HCT116 (cell line): Measurements from ENCODE around the gene POR.

Experiments
- EGR1 ChIP-seq: IDR thresholded peaks from 2 replicates; pipeline ENCODE4 v1.6.1; 2012; ENCODE audit warnings: low read depth
- ELF1 ChIP-seq: IDR thresholded peaks from 2 replicates; pipeline ENCODE4 v1.6.1; 2012; ENCODE audit warnings: low read depth, borderline replicate concordance
- EZH2 ChIP-seq: fragments of 200-600 bp; sonication (generic); IDR thresholded peaks from 2 replicates; pipeline ENCODE4 v1.6.1; 2017; ENCODE audit warnings: antibody characterized with exemption, mixed run types
- EZH2phosphoT487 ChIP-seq: fragments of 200-600 bp; IDR thresholded peaks from 2 replicates; pipeline ENCODE4 v1.6.1; 2018; ENCODE audit warnings: antibody characterized with exemption, borderline replicate concordance
- FOSL1 ChIP-seq: IDR thresholded peaks from 2 replicates; pipeline ENCODE4 v1.6.1; 2012; ENCODE audit warnings: low read depth
- MAX ChIP-seq: IDR thresholded peaks from 2 replicates; pipeline ENCODE4 v1.6.1; 2012
- POLR2A ChIP-seq: IDR thresholded peaks from 2 replicates; pipeline ENCODE4 v1.7.0; 2011; ENCODE audit warnings: borderline replicate concordance; ENCODE audit not compliant: insufficient read depth, insufficient read length; ENCODE audit errors: extremely low read depth
- POLR2AphosphoS5 ChIP-seq: IDR thresholded peaks from 2 replicates; pipeline ENCODE4 v1.6.1; 2011; ENCODE audit warnings: mild to moderate bottlenecking, low read depth, low read length, moderate library complexity
- SIN3A ChIP-seq: IDR thresholded peaks from 2 replicates; pipeline ENCODE4 v1.6.1; 2012; ENCODE audit warnings: low read depth
- YY1 ChIP-seq: IDR thresholded peaks from 2 replicates; pipeline ENCODE4 v1.6.1; 2011; ENCODE audit warnings: low read length, low read depth, moderate library complexity, mild to moderate bottlenecking; ENCODE audit not compliant: insufficient replicate concordance; ENCODE audit errors: extremely low read depth
- ZFX ChIP-seq: fragments of 450-650 bp; IDR thresholded peaks from 2 replicates; pipeline ENCODE4 v1.6.1; 2017
- TF ChIP-seq, protein P1 (sequence below), 3 experiments: fragments of 200-600 bp in 1 of 3; sonication (generic) in 1 of 3; IDR thresholded peaks in 2 of 3; conservative IDR thresholded peaks in 1 of 3; 2 replicates each; pipeline ENCODE4 v1.5.1; 2012 to 2017; ENCODE audit warnings: low read depth in 2 of 3, low read length in 2 of 3, antibody characterized with exemption in 1 of 3, borderline replicate concordance in 1 of 3, control low read depth in 1 of 3, mild to moderate bottlenecking in 1 of 3, mixed read lengths in 1 of 3, mixed run types in 1 of 3, moderate library complexity in 1 of 3; ENCODE audit not compliant: insufficient read depth in 1 of 3
- TF ChIP-seq, protein P2 (sequence below): IDR thresholded peaks from 2 replicates; pipeline ENCODE4 v1.6.1; 2011; ENCODE audit warnings: mild to moderate bottlenecking, low read length, moderate library complexity; ENCODE audit not compliant: insufficient replicate concordance; ENCODE audit errors: extremely low read depth

DNA sequence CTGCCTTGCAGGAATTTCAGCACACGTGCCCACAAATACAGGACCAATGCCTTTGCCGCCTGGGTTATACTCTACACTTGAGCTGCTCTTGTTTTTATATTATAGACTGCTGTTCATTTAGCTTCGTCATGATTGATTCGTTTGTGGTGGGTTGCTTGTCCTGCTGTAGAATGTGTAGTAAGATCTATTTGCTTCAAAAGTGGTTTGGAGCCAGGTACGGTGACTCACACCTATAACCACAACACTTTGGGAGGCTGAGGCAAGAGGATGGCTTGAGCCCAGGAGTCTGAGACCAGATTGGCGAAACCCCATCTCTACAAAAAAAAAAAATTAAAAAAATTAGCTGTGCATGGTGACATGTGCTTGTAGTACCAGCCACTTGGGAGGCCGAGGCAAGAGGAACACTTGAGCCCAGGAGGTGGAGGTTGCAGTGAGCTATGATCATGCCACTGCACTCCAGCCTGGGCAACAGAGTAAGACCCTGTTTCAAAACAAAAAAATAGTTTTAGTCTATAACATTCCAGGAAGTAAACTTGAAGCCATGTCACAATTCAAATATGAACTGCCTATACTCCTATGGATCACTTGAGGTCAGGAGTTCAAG lies 45.1 kb upstream of the POR start:
- no peak for TF ChIP-seq EZH2
- TF ChIP-seq POLR2AphosphoS5: no peak
- TF ChIP-seq, protein P1, sequence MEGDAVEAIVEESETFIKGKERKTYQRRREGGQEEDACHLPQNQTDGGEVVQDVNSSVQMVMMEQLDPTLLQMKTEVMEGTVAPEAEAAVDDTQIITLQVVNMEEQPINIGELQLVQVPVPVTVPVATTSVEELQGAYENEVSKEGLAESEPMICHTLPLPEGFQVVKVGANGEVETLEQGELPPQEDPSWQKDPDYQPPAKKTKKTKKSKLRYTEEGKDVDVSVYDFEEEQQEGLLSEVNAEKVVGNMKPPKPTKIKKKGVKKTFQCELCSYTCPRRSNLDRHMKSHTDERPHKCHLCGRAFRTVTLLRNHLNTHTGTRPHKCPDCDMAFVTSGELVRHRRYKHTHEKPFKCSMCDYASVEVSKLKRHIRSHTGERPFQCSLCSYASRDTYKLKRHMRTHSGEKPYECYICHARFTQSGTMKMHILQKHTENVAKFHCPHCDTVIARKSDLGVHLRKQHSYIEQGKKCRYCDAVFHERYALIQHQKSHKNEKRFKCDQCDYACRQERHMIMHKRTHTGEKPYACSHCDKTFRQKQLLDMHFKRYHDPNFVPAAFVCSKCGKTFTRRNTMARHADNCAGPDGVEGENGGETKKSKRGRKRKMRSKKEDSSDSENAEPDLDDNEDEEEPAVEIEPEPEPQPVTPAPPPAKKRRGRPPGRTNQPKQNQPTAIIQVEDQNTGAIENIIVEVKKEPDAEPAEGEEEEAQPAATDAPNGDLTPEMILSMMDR (IDR thresholded peaks at IDR 0.05 in 2 of 3, conservative IDR thresholded peaks at IDR 0.05 in 1 of 3; ENCODE audit: borderline replicate concordance in 1 of 3, insufficient read depth in 1 of 3, low read depth in 2 of 3, low read length in 2 of 3): no peak
- TF ChIP-seq EZH2phosphoT487: no peak
- TF ChIP-seq, protein P2, sequence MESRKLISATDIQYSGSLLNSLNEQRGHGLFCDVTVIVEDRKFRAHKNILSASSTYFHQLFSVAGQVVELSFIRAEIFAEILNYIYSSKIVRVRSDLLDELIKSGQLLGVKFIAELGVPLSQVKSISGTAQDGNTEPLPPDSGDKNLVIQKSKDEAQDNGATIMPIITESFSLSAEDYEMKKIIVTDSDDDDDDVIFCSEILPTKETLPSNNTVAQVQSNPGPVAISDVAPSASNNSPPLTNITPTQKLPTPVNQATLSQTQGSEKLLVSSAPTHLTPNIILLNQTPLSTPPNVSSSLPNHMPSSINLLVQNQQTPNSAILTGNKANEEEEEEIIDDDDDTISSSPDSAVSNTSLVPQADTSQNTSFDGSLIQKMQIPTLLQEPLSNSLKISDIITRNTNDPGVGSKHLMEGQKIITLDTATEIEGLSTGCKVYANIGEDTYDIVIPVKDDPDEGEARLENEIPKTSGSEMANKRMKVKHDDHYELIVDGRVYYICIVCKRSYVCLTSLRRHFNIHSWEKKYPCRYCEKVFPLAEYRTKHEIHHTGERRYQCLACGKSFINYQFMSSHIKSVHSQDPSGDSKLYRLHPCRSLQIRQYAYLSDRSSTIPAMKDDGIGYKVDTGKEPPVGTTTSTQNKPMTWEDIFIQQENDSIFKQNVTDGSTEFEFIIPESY: no peak
- TF ChIP-seq YY1: no peak
- no peak for TF ChIP-seq POLR2A
- no peak for TF ChIP-seq MAX
- TF ChIP-seq ELF1: no peak
- TF ChIP-seq FOSL1: no peak
- no peak for TF ChIP-seq SIN3A
- TF ChIP-seq ZFX: no peak
- TF ChIP-seq EGR1: no peak
